Measurements from ENCODE around the gene SPAG5. TPM values are rescaled to one million over a fixed set of nuclear protein-coding genes. Genes with fewer than 3 reads are reported as not detected.
A peak's percentile ranks its signal among the peaks of the same experiment; 100 is the strongest.

Gene SPAG5
- total RNA-seq, 1 donor from 2014 or later = 28.5 TPM

DNA sequence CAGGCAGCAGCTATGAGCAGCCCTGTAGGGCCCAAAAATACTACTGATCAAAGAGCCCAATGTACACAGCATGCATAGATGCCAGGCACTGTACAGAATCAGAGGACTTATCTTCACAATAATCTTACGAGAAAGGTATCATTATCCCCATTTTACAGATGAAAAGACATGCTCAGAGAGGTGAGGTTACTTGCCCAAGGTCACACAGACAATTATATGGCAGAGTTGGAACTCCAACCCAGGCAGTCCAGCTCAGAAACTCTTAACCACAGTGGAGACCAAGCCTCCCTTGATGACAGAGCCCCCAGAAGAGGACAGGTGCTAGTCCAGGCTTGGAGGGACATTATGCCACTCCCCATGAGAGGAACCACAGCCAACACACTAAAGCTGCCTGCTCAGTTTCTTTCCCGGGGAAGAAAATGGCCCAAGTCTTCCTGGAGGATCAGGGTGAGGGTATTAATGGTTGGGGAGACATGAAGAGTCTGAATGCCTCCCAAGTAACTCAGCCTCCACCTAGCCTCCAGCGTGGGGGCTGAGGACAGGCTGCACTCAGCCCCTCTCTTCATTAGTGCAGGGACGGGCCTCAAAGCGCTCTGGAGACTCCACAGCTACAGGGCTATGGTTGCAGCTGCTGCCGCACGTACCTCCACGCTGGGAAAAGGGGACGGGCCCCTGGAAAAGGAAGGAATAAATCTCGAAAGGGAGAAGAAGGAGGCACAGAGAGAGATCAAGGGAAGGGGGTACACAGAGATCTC is 47.2 kb downstream of the SPAG5 start:
- Mint-ChIP-seq H3K36me3 (ENCODE audit: low read depth, unreplicated experiment) (peaks cover 31% of the 10 kb centered on the region), H3K4me3 (ENCODE audit: unreplicated experiment) (peak overlapping the region; percentile 94), H3K4me1 (ENCODE audit: unreplicated experiment) (peaks cover 23% of the 10 kb centered on the region), H3K9me3 (ENCODE audit: unreplicated experiment) (no peaks in the 10 kb centered on the region), H3K27ac (ENCODE audit: unreplicated experiment) (peak overlapping the region; percentile 64), H3K27me3 (ENCODE audit: unreplicated experiment) (peaks cover 6% of the 10 kb centered on the region)
- no peak for DNase-seq (ENCODE audit: low spot score)
- TF ChIP-seq, protein P1, sequence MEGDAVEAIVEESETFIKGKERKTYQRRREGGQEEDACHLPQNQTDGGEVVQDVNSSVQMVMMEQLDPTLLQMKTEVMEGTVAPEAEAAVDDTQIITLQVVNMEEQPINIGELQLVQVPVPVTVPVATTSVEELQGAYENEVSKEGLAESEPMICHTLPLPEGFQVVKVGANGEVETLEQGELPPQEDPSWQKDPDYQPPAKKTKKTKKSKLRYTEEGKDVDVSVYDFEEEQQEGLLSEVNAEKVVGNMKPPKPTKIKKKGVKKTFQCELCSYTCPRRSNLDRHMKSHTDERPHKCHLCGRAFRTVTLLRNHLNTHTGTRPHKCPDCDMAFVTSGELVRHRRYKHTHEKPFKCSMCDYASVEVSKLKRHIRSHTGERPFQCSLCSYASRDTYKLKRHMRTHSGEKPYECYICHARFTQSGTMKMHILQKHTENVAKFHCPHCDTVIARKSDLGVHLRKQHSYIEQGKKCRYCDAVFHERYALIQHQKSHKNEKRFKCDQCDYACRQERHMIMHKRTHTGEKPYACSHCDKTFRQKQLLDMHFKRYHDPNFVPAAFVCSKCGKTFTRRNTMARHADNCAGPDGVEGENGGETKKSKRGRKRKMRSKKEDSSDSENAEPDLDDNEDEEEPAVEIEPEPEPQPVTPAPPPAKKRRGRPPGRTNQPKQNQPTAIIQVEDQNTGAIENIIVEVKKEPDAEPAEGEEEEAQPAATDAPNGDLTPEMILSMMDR (IDR thresholded peaks at IDR 0.05; ENCODE audit: unreplicated experiment) = no peak

DNA sequence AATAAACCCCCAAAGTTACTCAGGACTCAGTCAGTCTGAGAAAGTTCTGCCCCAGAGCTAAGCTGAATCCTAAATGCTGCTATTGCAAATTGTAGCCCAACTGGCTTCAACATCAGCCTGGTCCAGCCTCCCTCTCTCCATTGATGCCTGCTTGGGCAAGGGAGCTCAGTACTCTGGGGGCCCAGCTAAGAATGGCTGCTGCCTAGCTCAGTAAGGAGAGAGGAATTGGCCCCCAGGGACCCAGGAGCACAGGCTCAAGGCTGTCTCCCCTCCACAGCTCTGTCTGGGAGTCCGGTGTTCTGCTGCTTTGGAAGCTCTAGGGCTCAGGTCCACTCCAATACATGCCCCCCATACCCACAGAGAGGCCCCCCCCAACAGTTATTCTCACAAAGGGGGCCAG is 48.0 kb downstream of the SPAG5 start:
- TF ChIP-seq, protein P1 (IDR thresholded peaks at IDR 0.05; ENCODE audit: unreplicated experiment) = no peak
- Mint-ChIP-seq H3K27ac (ENCODE audit: unreplicated experiment) (no peak overlapping the region), H3K4me3 (ENCODE audit: unreplicated experiment) (no peak overlapping the region), H3K9me3 (ENCODE audit: unreplicated experiment) (no peaks in the 10 kb centered on the region), H3K4me1 (ENCODE audit: unreplicated experiment) (peaks cover 23% of the 10 kb centered on the region), H3K36me3 (ENCODE audit: low read depth, unreplicated experiment) (peaks cover 23% of the 10 kb centered on the region), H3K27me3 (ENCODE audit: unreplicated experiment) (peaks cover 6% of the 10 kb centered on the region)
- no peak for DNase-seq (ENCODE audit: low spot score)

DNA sequence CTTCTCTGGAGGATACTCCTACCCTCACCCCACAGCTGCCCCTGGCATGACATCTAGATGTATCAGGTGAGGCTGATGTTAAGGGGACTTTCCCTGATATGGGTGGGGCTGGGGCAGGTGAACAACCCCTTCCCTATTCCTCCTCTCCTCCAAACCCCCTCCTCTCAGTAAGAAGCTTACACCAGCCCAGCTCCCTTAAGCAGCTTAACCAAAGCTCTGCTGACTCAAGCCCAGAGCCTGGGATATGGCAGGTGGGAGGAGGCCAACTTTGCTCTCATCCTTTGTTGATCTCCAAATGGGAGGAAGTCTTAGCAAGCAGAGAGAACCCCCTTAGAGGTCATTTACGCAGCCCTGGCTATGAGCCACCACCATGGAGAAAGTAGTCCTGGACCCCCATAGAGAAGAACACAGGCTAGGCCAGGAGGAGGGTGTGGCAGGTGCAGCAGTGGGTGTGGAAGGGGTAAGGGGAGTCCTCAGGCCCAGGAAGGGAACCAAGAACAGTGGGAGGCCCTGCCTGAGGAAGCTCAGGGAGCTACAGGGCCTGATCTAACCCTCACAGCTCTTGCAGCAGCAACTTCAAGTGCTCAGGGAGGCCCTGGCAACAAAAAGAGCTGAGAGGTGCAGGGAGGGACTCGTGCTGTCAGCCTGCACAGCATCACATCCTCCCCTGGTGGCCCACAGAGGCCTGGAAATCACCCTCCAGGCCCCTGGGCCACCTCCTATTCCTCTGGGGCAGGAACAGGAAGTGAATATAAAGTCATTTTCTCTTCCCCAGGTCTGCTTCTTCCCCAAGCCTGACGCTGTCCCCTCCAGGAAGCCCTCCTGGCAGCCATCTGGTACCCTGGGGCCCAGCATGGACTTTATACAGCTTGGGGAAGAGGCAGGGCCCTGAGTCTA is 49.3 kb downstream of the SPAG5 start:
- Mint-ChIP-seq H3K27ac (ENCODE audit: unreplicated experiment) (no peak overlapping the region), H3K27me3 (ENCODE audit: unreplicated experiment) (peaks cover 6% of the 10 kb centered on the region), H3K4me1 (ENCODE audit: unreplicated experiment) (peaks cover 24% of the 10 kb centered on the region), H3K4me3 (ENCODE audit: unreplicated experiment) (no peak overlapping the region), H3K36me3 (ENCODE audit: low read depth, unreplicated experiment) (peaks cover 19% of the 10 kb centered on the region), H3K9me3 (ENCODE audit: unreplicated experiment) (no peaks in the 10 kb centered on the region)
- DNase-seq (ENCODE audit: low spot score) = no peak
- TF ChIP-seq, protein P1 (IDR thresholded peaks at IDR 0.05; ENCODE audit: unreplicated experiment) = no peak

DNA sequence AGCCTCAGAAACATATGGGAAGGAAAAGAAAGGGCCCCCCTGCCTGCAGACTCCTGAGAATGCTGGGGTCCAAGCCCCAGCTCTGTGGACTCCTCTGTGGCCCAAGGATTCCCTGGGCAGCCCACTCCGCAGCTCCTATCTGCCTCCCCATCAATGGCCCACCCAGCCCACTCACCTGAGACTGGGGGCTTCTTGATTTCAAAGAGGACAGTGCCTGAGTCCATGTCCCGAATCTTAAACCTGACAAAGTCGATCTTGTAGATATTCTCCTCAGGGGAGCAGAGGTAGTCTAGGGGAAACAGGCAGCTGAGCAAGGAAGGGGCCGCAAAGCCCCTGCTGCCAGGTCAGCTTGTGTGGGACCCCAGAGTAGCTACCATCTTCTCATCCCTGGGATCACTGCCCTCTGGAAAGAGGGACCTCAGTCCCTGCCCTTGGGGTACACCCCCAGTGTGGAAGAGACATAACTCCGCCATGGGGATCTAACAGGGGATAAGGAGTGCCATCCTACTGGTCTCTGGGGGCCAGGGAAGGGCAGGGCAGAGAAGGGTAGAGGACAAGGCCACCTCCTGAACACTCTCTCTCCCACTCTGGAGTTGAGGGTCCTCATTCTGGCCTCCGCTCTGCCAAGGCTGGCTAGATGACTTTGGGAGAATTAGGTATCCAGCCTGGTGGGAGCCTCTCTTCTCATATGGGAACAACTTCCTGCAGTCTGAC is 50.3 kb downstream of the SPAG5 start:
- Mint-ChIP-seq H3K27ac (ENCODE audit: unreplicated experiment) (no peak overlapping the region), H3K4me3 (ENCODE audit: unreplicated experiment) (no peak overlapping the region), H3K36me3 (ENCODE audit: low read depth, unreplicated experiment) (peaks cover 9% of the 10 kb centered on the region), H3K9me3 (ENCODE audit: unreplicated experiment) (no peaks in the 10 kb centered on the region), H3K4me1 (ENCODE audit: unreplicated experiment) (peaks cover 29% of the 10 kb centered on the region), H3K27me3 (ENCODE audit: unreplicated experiment) (peaks cover 6% of the 10 kb centered on the region)
- TF ChIP-seq, protein P1 (IDR thresholded peaks at IDR 0.05; ENCODE audit: unreplicated experiment) = peak; percentile 57
- DNase-seq (ENCODE audit: low spot score) = no peak

All from endothelial cell (in vitro differentiated cells).